ENCODE data around the gene ZMIZ2. TPM values are rescaled to one million over a fixed set of nuclear protein-coding genes. Genes with fewer than 3 reads are reported as not detected.

Gene ZMIZ2
- total RNA-seq, 1 experiment from 2014 or later: 69.0 TPM

DNA sequence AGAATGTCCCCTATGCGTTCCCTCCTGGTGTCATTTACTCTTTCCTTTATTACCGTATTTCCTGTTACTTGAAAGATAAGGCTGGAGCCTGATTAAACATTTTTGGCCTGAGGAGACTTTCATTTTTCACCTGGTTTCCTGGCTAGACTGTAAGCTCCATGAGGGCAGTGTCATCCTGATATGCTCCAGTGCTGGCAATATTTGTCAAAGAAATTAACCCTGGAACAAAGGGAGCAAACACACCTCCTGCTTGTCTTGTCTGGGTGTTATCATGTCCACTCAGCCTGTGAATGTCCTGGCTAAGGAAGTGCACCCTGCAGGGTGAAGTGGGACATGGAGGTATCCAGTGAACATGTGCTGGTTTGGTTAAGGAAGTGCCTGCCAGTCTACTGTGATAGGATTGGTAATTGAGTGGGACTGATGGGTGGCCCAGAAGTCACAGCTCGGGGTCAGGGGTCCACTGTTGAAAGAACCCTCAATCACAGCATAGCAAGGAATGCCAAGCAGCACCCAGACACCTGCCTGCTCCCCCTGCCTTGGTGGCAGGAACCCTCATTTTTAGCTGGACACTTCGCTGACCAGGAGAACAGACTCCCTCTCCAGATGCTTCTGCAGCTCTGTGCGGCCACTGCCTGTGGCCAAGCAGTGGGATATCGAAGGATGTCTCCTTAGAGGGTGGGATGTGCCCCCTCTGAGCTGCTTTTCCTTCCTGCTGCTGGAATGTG, 26.9 kb downstream of the ZMIZ2 start:
- no peaks in the 10 kb centered on the region for H3K9me3 Mint-ChIP-seq (ENCODE audit: unreplicated experiment)
- Histone ChIP-seq H3K27me3 (replicated peaks; ENCODE audit: control insufficient read depth, insufficient read depth, low read length) (no peaks in the 10 kb centered on the region), H3K36me3 (ENCODE audit: control insufficient read depth, insufficient read depth, low read length) (no peaks in the 10 kb centered on the region), H3K9me3 (no peaks in the 10 kb centered on the region), H3K4me3 (ENCODE audit: low read depth, low read length) (no peak overlapping the region), H3K4me1 (no peaks in the 10 kb centered on the region)
- H3K36me3 Mint-ChIP-seq (ENCODE audit: insufficient read depth, unreplicated experiment): peaks cover 8% of the 10 kb centered on the region
- H3K27me3 Mint-ChIP-seq (ENCODE audit: insufficient read depth, unreplicated experiment): no peaks in the 10 kb centered on the region
- ChIA-PET POLR2A (no interaction called here), CTCF (no interaction called here)
- intact Hi-C loops (cut with micrococcal nuclease; ENCODE audit: unreplicated experiment): no loop called here
- H3K27ac Mint-ChIP-seq (ENCODE audit: unreplicated experiment): no peak overlapping the region
- no peaks in the 10 kb centered on the region for H3K4me1 Mint-ChIP-seq (ENCODE audit: low read depth, unreplicated experiment)
- TF ChIP-seq, protein P1, sequence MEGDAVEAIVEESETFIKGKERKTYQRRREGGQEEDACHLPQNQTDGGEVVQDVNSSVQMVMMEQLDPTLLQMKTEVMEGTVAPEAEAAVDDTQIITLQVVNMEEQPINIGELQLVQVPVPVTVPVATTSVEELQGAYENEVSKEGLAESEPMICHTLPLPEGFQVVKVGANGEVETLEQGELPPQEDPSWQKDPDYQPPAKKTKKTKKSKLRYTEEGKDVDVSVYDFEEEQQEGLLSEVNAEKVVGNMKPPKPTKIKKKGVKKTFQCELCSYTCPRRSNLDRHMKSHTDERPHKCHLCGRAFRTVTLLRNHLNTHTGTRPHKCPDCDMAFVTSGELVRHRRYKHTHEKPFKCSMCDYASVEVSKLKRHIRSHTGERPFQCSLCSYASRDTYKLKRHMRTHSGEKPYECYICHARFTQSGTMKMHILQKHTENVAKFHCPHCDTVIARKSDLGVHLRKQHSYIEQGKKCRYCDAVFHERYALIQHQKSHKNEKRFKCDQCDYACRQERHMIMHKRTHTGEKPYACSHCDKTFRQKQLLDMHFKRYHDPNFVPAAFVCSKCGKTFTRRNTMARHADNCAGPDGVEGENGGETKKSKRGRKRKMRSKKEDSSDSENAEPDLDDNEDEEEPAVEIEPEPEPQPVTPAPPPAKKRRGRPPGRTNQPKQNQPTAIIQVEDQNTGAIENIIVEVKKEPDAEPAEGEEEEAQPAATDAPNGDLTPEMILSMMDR (IDR thresholded peaks at IDR 0.05; ENCODE audit: insufficient read depth in 1 of 2, low read depth in 1 of 2, low read length in 1 of 2, severe bottlenecking in 1 of 2, unreplicated experiment in 1 of 2): no peak
- BruUV-seq (replicated peaks): no TSS peak
- H3K4me3 Mint-ChIP-seq (ENCODE audit: unreplicated experiment): no peak overlapping the region
- no peak for DNase-seq

DNA sequence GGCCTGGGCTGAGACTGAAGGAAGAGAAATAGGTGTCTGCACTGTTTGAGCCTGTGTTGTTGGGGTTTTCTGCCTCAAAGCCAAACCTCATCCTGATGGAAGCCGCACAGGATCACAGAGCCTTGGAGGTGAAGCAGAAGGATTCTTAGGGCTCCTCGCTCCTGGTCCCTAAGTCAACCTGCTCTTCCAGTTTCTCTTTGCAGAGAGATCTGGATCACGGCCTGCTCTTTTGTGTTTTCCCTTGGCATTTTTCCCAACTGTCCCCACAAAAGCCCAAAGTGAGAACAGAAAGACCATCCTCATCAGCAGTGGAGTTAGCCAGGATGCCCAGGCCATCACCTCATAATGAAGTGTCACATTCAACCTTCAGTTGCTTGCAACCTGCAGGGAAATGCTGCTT, 27.6 kb downstream of the ZMIZ2 start:
- Histone ChIP-seq H3K27me3 (replicated peaks; ENCODE audit: control insufficient read depth, insufficient read depth, low read length) (no peaks in the 10 kb centered on the region), H3K4me3 (ENCODE audit: low read depth, low read length) (no peak overlapping the region), H3K36me3 (ENCODE audit: control insufficient read depth, insufficient read depth, low read length) (no peaks in the 10 kb centered on the region), H3K4me1 (no peaks in the 10 kb centered on the region), H3K9me3 (no peaks in the 10 kb centered on the region)
- Mint-ChIP-seq H3K27me3 (ENCODE audit: insufficient read depth, unreplicated experiment) (no peaks in the 10 kb centered on the region), H3K4me1 (ENCODE audit: low read depth, unreplicated experiment) (no peaks in the 10 kb centered on the region), H3K9me3 (ENCODE audit: unreplicated experiment) (no peaks in the 10 kb centered on the region), H3K4me3 (ENCODE audit: unreplicated experiment) (no peak overlapping the region), H3K36me3 (ENCODE audit: insufficient read depth, unreplicated experiment) (peaks cover 5% of the 10 kb centered on the region), H3K27ac (ENCODE audit: unreplicated experiment) (no peak overlapping the region)
- no peak for DNase-seq
- TF ChIP-seq, protein P1 (IDR thresholded peaks at IDR 0.05; ENCODE audit: insufficient read depth in 1 of 2, low read depth in 1 of 2, low read length in 1 of 2, severe bottlenecking in 1 of 2, unreplicated experiment in 1 of 2): no peak
- BruUV-seq (replicated peaks): no TSS peak
- ChIA-PET CTCF (no interaction called here), POLR2A (no interaction called here)
- intact Hi-C loops (cut with micrococcal nuclease; ENCODE audit: unreplicated experiment): no loop called here

- Histone ChIP-seq H3K9me3 (peaks cover 7% of the 10 kb centered on the region), H3K4me1 (no peaks in the 10 kb centered on the region), H3K36me3 (ENCODE audit: control insufficient read depth, insufficient read depth, low read length) (no peaks in the 10 kb centered on the region), H3K27me3 (replicated peaks; ENCODE audit: control insufficient read depth, insufficient read depth, low read length) (no peaks in the 10 kb centered on the region), H3K4me3 (ENCODE audit: low read depth, low read length) (no peak overlapping the region)
- Mint-ChIP-seq H3K36me3 (ENCODE audit: insufficient read depth, unreplicated experiment) (no peaks in the 10 kb centered on the region), H3K4me1 (ENCODE audit: low read depth, unreplicated experiment) (no peaks in the 10 kb centered on the region), H3K4me3 (ENCODE audit: unreplicated experiment) (no peak overlapping the region), H3K27ac (ENCODE audit: unreplicated experiment) (no peak overlapping the region), H3K27me3 (ENCODE audit: insufficient read depth, unreplicated experiment) (no peaks in the 10 kb centered on the region), H3K9me3 (ENCODE audit: unreplicated experiment) (peaks cover 10% of the 10 kb centered on the region)
- ChIA-PET CTCF (no interaction called here), POLR2A (no interaction called here)
- no TSS peak for BruUV-seq (replicated peaks)
- TF ChIP-seq, protein P1 (IDR thresholded peaks at IDR 0.05; ENCODE audit: insufficient read depth in 1 of 2, low read depth in 1 of 2, low read length in 1 of 2, severe bottlenecking in 1 of 2, unreplicated experiment in 1 of 2): no peak
- no peak for DNase-seq
- intact Hi-C loops (cut with micrococcal nuclease; ENCODE audit: unreplicated experiment): no loop called here
Measured at GRCh38 chr7:44782460-44782859, 33.8 kb downstream of the ZMIZ2 start.
